Measurements from ENCODE around the gene IQGAP2. TPM values are rescaled to one million over a fixed set of nuclear protein-coding genes. Genes with fewer than 3 reads are reported as not detected.

The IQGAP2 gene
- total RNA-seq, 1 donor = 0.36 TPM

GRCh38 chr5:76443066-76443800 is 40.1 kb downstream of the IQGAP2 start:
- no peaks in the 10 kb centered on the region for H3K4me1 ChIP-seq (ENCODE audit: insufficient read depth, low read length)
- no peaks in the 10 kb centered on the region for H4K20me1 ChIP-seq (ENCODE audit: insufficient read depth, low read length)
- no peak overlapping the region for H3K4me3 ChIP-seq (ENCODE audit: insufficient read depth, low read length)
- H3K36me3 ChIP-seq (ENCODE audit: insufficient read depth, low read length) = no peaks in the 10 kb centered on the region
- H3K79me2 ChIP-seq (ENCODE audit: insufficient read depth, low read length) = no peaks in the 10 kb centered on the region
- TF ChIP-seq CTCF (IDR thresholded peaks at IDR 0.05; ENCODE audit: extremely low read depth, low read depth, low read length) = no peak
- no peak overlapping the region for H2AFZ ChIP-seq (ENCODE audit: low read length)
- no peak overlapping the region for H3K4me2 ChIP-seq (ENCODE audit: insufficient read depth, low read length)
- no peaks in the 10 kb centered on the region for H3K27me3 ChIP-seq (ENCODE audit: insufficient read depth, low read length)
- no peak for DNase-seq (ENCODE audit: insufficient read length, low spot score, missing footprints)
- H3K27ac ChIP-seq (ENCODE audit: low read depth, low read length) = no peak overlapping the region
- H3K9me3 ChIP-seq (ENCODE audit: low read depth, low read length) = no peaks in the 10 kb centered on the region

- TF ChIP-seq CTCF (IDR thresholded peaks at IDR 0.05; ENCODE audit: extremely low read depth, low read depth, low read length) = no peak
- Histone ChIP-seq H4K20me1 (ENCODE audit: insufficient read depth, low read length) (no peaks in the 10 kb centered on the region), H3K36me3 (ENCODE audit: insufficient read depth, low read length) (no peaks in the 10 kb centered on the region), H2AFZ (ENCODE audit: low read length) (no peak overlapping the region), H3K27me3 (ENCODE audit: insufficient read depth, low read length) (no peaks in the 10 kb centered on the region), H3K4me2 (ENCODE audit: insufficient read depth, low read length) (no peak overlapping the region), H3K4me1 (ENCODE audit: insufficient read depth, low read length) (no peaks in the 10 kb centered on the region), H3K9me3 (ENCODE audit: low read depth, low read length) (no peaks in the 10 kb centered on the region), H3K79me2 (ENCODE audit: insufficient read depth, low read length) (no peaks in the 10 kb centered on the region), H3K27ac (ENCODE audit: low read depth, low read length) (no peak overlapping the region), H3K4me3 (ENCODE audit: insufficient read depth, low read length) (no peak overlapping the region)
- DNase-seq (ENCODE audit: insufficient read length, low spot score, missing footprints) = no peak
Measured at GRCh38 chr5:76445063-76445462, 42.0 kb downstream of the IQGAP2 start.

GRCh38 chr5:76445830-76446229 is 42.7 kb downstream of the IQGAP2 start:
- Histone ChIP-seq H3K36me3 (ENCODE audit: insufficient read depth, low read length) (no peaks in the 10 kb centered on the region), H4K20me1 (ENCODE audit: insufficient read depth, low read length) (no peaks in the 10 kb centered on the region), H3K79me2 (ENCODE audit: insufficient read depth, low read length) (no peaks in the 10 kb centered on the region), H2AFZ (ENCODE audit: low read length) (no peak overlapping the region), H3K27ac (ENCODE audit: low read depth, low read length) (no peak overlapping the region), H3K27me3 (ENCODE audit: insufficient read depth, low read length) (no peaks in the 10 kb centered on the region), H3K4me2 (ENCODE audit: insufficient read depth, low read length) (no peak overlapping the region), H3K4me3 (ENCODE audit: insufficient read depth, low read length) (no peak overlapping the region), H3K4me1 (ENCODE audit: insufficient read depth, low read length) (no peaks in the 10 kb centered on the region), H3K9me3 (ENCODE audit: low read depth, low read length) (no peaks in the 10 kb centered on the region)
- no peak for TF ChIP-seq CTCF (IDR thresholded peaks at IDR 0.05; ENCODE audit: extremely low read depth, low read depth, low read length)
- DNase-seq (ENCODE audit: insufficient read length, low spot score, missing footprints) = no peak

GRCh38 chr5:76446776-76447175 is 43.7 kb downstream of the IQGAP2 start:
- Histone ChIP-seq H3K79me2 (ENCODE audit: insufficient read depth, low read length) (no peaks in the 10 kb centered on the region), H3K4me2 (ENCODE audit: insufficient read depth, low read length) (no peak overlapping the region), H3K9me3 (ENCODE audit: low read depth, low read length) (no peaks in the 10 kb centered on the region), H3K27ac (ENCODE audit: low read depth, low read length) (no peak overlapping the region), H3K4me3 (ENCODE audit: insufficient read depth, low read length) (no peak overlapping the region), H3K4me1 (ENCODE audit: insufficient read depth, low read length) (no peaks in the 10 kb centered on the region), H3K27me3 (ENCODE audit: insufficient read depth, low read length) (no peaks in the 10 kb centered on the region), H2AFZ (ENCODE audit: low read length) (no peak overlapping the region), H4K20me1 (ENCODE audit: insufficient read depth, low read length) (no peaks in the 10 kb centered on the region), H3K36me3 (ENCODE audit: insufficient read depth, low read length) (no peaks in the 10 kb centered on the region)
- TF ChIP-seq CTCF (IDR thresholded peaks at IDR 0.05; ENCODE audit: extremely low read depth, low read depth, low read length) = no peak
- no peak for DNase-seq (ENCODE audit: insufficient read length, low spot score, missing footprints)

All from osteoblast (primary cell).